ENCODE results near the gene C4BPB. TPM values are rescaled to one million over a fixed set of nuclear protein-coding genes. Genes with fewer than 3 reads are reported as not detected.

The C4BPB gene
- total and polyA plus RNA-seq, 2 experiments from 2014 or later, result 13.5 to 16.8 TPM

GRCh38 chr1:207103892-207104373 lies 15.3 kb downstream of the C4BPB start, which contains the start of gene C4BPA:
Gene C4BPA, plus strand, starts transcription at chr1:207104233. Its CDS starts 8,793 bp downstream, at chr1:207113026.
- H3K27me3 ChIP-seq, result no peaks in the 10 kb centered on the region
- H3K9me3 ChIP-seq (ENCODE audit: low read depth), result no peaks in the 10 kb centered on the region
- no peak within 1 kb of the TSS for H3K4me2 ChIP-seq
- no peaks in the 10 kb centered on the region for H3K79me2 ChIP-seq
- peak within 1 kb of the TSS; percentile 9 for H2AFZ ChIP-seq
- DNase-seq (ENCODE audit: low spot score), result peak; percentile 34
- H3K36me3 ChIP-seq (replicated peaks; ENCODE audit: insufficient read depth, low read depth), result no peaks in the 10 kb centered on the region
- peak within 1 kb of the TSS; percentile 62 for H3K27ac ChIP-seq
- H3K4me3 ChIP-seq, result no peak within 1 kb of the TSS
- TF ChIP-seq EZH2phosphoT487 (IDR thresholded peaks at IDR 0.05; ENCODE audit: low read depth, severe bottlenecking, unreplicated experiment) (no peak), CTCF (IDR thresholded peaks at IDR 0.05; ENCODE audit: poor library complexity) (no peak), EZH2 (IDR thresholded peaks at IDR 0.05; ENCODE audit: borderline replicate concordance) (no peak)
- 68% methylated on average over 7 of the region's 7 CpGs for WGBS (ENCODE audit: low lambda C conversion rate, missing lambda C conversion rate)
- H3K9me2 ChIP-seq (replicated peaks; ENCODE audit: insufficient read depth), result no peaks in the 10 kb centered on the region
- H4K20me1 ChIP-seq (ENCODE audit: insufficient read depth, poor library complexity, severe bottlenecking), result no peaks in the 10 kb centered on the region
- peaks cover 7% of the 10 kb centered on the region for H3K4me1 ChIP-seq (ENCODE audit: insufficient read depth)

- Histone ChIP-seq H3K27me3 (no peaks in the 10 kb centered on the region), H3K36me3 (replicated peaks; ENCODE audit: insufficient read depth, low read depth) (no peaks in the 10 kb centered on the region), H3K9me3 (ENCODE audit: low read depth) (no peaks in the 10 kb centered on the region), H3K27ac (no peak overlapping the region), H4K20me1 (ENCODE audit: insufficient read depth, poor library complexity, severe bottlenecking) (no peaks in the 10 kb centered on the region), H2AFZ (no peak overlapping the region), H3K4me3 (no peak overlapping the region), H3K4me1 (ENCODE audit: insufficient read depth) (no peaks in the 10 kb centered on the region), H3K79me2 (no peaks in the 10 kb centered on the region), H3K4me2 (no peak overlapping the region), H3K9me2 (replicated peaks; ENCODE audit: insufficient read depth) (no peaks in the 10 kb centered on the region)
- 98% methylated on average over 3 of the region's 3 CpGs for WGBS (ENCODE audit: low lambda C conversion rate, missing lambda C conversion rate)
- peak; percentile 41 for DNase-seq (ENCODE audit: low spot score)
- TF ChIP-seq CTCF (IDR thresholded peaks at IDR 0.05; ENCODE audit: poor library complexity) (no peak), EZH2phosphoT487 (IDR thresholded peaks at IDR 0.05; ENCODE audit: low read depth, severe bottlenecking, unreplicated experiment) (no peak), EZH2 (IDR thresholded peaks at IDR 0.05; ENCODE audit: borderline replicate concordance) (no peak)
Measured at GRCh38 chr1:207109004-207109403, 20.3 kb downstream of the C4BPB start.

DNA sequence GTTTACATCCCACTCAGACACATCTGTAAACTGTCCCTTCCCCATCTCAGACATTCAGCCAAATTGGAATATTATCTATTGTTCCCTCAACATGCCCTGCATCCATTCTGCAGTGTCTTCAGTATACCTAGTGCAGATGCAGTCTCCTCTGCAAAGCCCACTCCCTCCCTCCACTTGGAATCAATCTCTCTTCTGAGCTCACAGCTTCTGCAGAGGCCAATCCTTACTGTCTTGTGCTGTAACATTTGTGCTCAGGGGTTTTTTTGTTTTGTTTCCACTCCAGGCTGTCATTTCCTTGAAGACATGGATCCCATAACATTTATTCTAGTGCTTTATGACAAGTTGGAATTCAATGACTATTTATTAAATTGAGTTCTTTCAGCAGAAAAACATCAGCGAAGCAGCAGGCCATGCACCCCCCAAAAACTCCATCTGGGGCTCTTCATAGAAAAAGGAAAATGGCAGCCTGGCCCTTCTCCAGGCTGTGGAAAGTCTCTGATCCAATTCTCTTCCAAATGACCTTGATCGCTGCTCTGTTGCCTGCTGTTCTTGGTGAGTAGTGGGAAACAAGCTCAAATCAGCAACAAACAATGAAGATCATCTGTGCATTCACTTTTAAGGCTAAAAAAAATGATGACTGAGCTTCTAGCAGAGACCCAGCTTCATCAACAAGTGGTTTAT lies 24.1 kb downstream of the C4BPB start:
- no peak overlapping the region for H3K27ac ChIP-seq
- H3K27me3 ChIP-seq, result no peaks in the 10 kb centered on the region
- DNase-seq (ENCODE audit: low spot score), result no peak
- H4K20me1 ChIP-seq (ENCODE audit: insufficient read depth, poor library complexity, severe bottlenecking), result no peaks in the 10 kb centered on the region
- 86% methylated on average over 2 of the region's 2 CpGs for WGBS (ENCODE audit: low lambda C conversion rate, missing lambda C conversion rate)
- H3K79me2 ChIP-seq, result no peaks in the 10 kb centered on the region
- TF ChIP-seq EZH2 (IDR thresholded peaks at IDR 0.05; ENCODE audit: borderline replicate concordance) (no peak), EZH2phosphoT487 (IDR thresholded peaks at IDR 0.05; ENCODE audit: low read depth, severe bottlenecking, unreplicated experiment) (no peak), CTCF (IDR thresholded peaks at IDR 0.05; ENCODE audit: poor library complexity) (no peak)
- no peak overlapping the region for H2AFZ ChIP-seq
- no peaks in the 10 kb centered on the region for H3K9me3 ChIP-seq (ENCODE audit: low read depth)
- no peaks in the 10 kb centered on the region for H3K4me1 ChIP-seq (ENCODE audit: insufficient read depth)
- H3K4me2 ChIP-seq, result no peak overlapping the region
- no peaks in the 10 kb centered on the region for H3K9me2 ChIP-seq (replicated peaks; ENCODE audit: insufficient read depth)
- no peak overlapping the region for H3K4me3 ChIP-seq
- H3K36me3 ChIP-seq (replicated peaks; ENCODE audit: insufficient read depth, low read depth), result no peaks in the 10 kb centered on the region
